Adrenal gland (tissue), 12 donors: ENCODE measurements around the gene SPOCK3. TPM values are rescaled to one million over a fixed set of nuclear protein-coding genes. Genes with fewer than 3 reads are reported as not detected.

Source experiments
- DNase-seq, 7 donors: peaks; one replicate each; pipeline ENCODE4 v3.0.0-alpha.2; 2019 to 2020
- H3K27ac ChIP-seq, 5 donors: fragments of 200-600 bp; sonication (generic) in 4 of 5; 1 replicate in 3 of 5; 2 replicates in 2 of 5; pipeline versions ENCODE4 v1.5.1 to v1.8.0; 2016 to 2020; ENCODE audit warnings: mild to moderate bottlenecking in 1 of 5
- H3K27me3 ChIP-seq: fragments of 200-600 bp; 2 replicates; pipeline ENCODE4 v1.8.0; 2021
- H3K36me3 ChIP-seq, 2 donors: fragments of 200-600 bp; replicated peaks in 1 of 2; 1 replicate in 1 of 2; 2 replicates in 1 of 2; pipeline versions ENCODE4 v1.5.1 to v1.8.0; 2018 to 2022
- H3K4me1 ChIP-seq, 2 donors: fragments of 200-600 bp; replicated peaks in 1 of 2; 1 replicate in 1 of 2; 2 replicates in 1 of 2; pipeline versions ENCODE4 v1.5.1 to v1.8.0; 2018 to 2021
- H3K4me3 ChIP-seq, 4 donors: fragments of 200-600 bp; sonication (generic) in 3 of 4; one replicate each; pipeline ENCODE4 v1.5.1; 2016 to 2018
- H3K9me3 ChIP-seq, 3 donors: fragments of 200-600 bp; sonication (generic) in 1 of 3; replicated peaks in 1 of 3; 1 replicate in 2 of 3; 2 replicates in 1 of 3; pipeline versions ENCODE4 v1.5.1 to v1.8.0; 2016 to 2021
- CTCF ChIP-seq, 6 experiments: fragments of 450-650 bp in 4 of 6; fragments of 200-600 bp in 2 of 6; sonication (generic) in 1 of 6; IDR thresholded peaks; 1 replicate in 5 of 6; 2 replicates in 1 of 6; pipeline versions ENCODE4 v1.5.1 to v1.8.0; 2016 to 2021; ENCODE audit warnings: antibody characterized with exemption in 6 of 6, mild to moderate bottlenecking in 2 of 6, moderate library complexity in 1 of 6
- POLR2A ChIP-seq, 2 donors: fragments of 450-650 bp; IDR thresholded peaks; one replicate each; pipeline ENCODE4 v1.6.1; 2017; ENCODE audit warnings: antibody characterized with exemption in 2 of 2, mild to moderate bottlenecking in 2 of 2, moderate library complexity in 1 of 2
- WGBS, 4 donors: extraction: QIAGEN DNeasy Blood & Tissue Kit in 2 of 4; methylation state at CpG; one replicate each; pipeline versions ENCODE4 v1.1.5 to v1.1.7; 2013 to 2017; 5-methylcytosine and 5-hydroxymethylcytosine counted together
- intact Hi-C, 2 donors: fragments of 100-400 bp; cut with DNase I; formaldehyde crosslinking; loops; one replicate each; pipeline versions ENCODE4 v1.14.1 to v1.15.0; 2022 to 2023
- polyA plus RNA-seq, 3 donors: library from polyadenylated mRNA; stranded (reverse); fragments of 200-250 nt in 2 of 3; fragments of 350-450 nt in 1 of 3; fragmentation: Illumina TruSeq in 1 of 3; extraction: RNeasy Lipid Tissue Mini Kit (QIAGEN cat#74804) in 1 of 3; gene quantifications; one replicate each; pipeline ENCODE4 v1.2.3, GENCODE V29; 2013 to 2014
- total RNA-seq, 9 donors: library from RNA; depleted of rRNA in 4 of 9; stranded (reverse); fragments of >200 nt in 4 of 9; fragments of 120-200 nt in 1 of 9; fragmentation: NEBNext Ultra II Directional in 1 of 9; extraction: Animal tissue kit (Norgen Biotek cat#: 25700) in 1 of 9; gene quantifications; one replicate each; pipeline versions ENCODE4 v1.1.0 to v1.2.4, GENCODE V29; 2013 to 2023
- donor health status: healthy with polysubstance abuse.
- donor health status: Bipolar disorder and iron deficiency.
- donor health status: DM: yes; HTN: yes; CAD: no.
- donor health status: DM: no; HTN: no; CAD: no.
- donor health status: DM: no; HTN: no; CAD: no.
- donor health status: DM: yes; HTN: yes; CAD: no.

The SPOCK3 gene
- total and polyA plus RNA-seq, 12 donors: 0.18 to 30.3 (median 3.0) TPM; not detected in 1

DNA sequence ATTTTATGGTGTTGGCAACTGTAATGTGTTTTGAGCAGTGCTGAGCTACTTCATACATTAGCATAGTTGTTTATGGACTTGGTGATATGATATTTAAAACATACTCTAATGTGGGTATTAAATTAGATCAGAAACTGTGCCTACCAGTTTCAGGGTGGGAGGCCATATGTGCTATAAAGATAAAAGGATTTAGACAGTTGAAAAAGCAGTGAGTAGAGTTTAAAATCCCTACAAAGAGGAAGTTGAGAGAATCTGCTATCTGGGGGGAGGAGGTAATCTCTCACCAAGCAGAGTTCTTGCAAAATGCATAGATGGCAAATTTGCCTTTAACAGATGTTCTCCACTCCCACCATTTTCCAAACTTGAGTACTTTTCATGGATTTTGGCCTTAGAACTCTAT, 154.5 kb downstream of the SPOCK3 start:
- Histone ChIP-seq H3K4me3 (no peak overlapping the region), H3K36me3 (no peaks in the 10 kb centered on the region), H3K9me3 (no peaks in the 10 kb centered on the region), H3K27ac (no peak overlapping the region), H3K4me1 (no peaks in the 10 kb centered on the region), H3K27me3 (no peaks in the 10 kb centered on the region)
- no peak for TF ChIP-seq POLR2A (IDR thresholded peaks at IDR 0.05)
- no peak for TF ChIP-seq CTCF (IDR thresholded peaks at IDR 0.05)
- no peak for DNase-seq
- intact Hi-C loops: no loop called here

- no peak for DNase-seq
- WGBS, 4 donors: 54 to 67% (median 63%) methylated on average over 1 of the region's 1 CpG
- H3K4me3 ChIP-seq: no peak overlapping the region
- no peaks in the 10 kb centered on the region for H3K4me1 ChIP-seq
- no peak overlapping the region for H3K27ac ChIP-seq
- no peaks in the 10 kb centered on the region for H3K36me3 ChIP-seq
- intact Hi-C loops: no loop called here
- TF ChIP-seq CTCF (IDR thresholded peaks at IDR 0.05) (no peak), POLR2A (IDR thresholded peaks at IDR 0.05) (no peak)
- no peaks in the 10 kb centered on the region for H3K27me3 ChIP-seq
- no peaks in the 10 kb centered on the region for H3K9me3 ChIP-seq
These were observed 181.6 kb downstream of the SPOCK3 start for GRCh38 chr4:167052631-167053091.

DNA sequence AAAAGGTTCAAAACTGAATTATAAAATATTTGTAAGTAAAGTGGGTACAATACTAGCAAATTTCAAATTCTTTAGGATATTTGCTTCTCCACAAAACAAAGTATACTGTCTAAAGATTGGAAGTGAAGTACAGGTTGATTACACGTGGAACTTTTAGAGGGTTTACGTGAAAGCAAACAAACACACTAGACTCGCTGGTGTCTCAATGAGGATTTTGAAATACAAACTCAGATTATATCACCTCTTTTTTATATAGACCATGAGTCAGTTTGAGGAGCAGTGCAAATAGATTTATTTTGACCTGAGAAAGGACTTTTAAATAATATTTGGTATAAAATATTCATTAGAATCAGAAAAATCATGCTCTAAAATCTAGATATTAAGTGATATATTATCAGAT, 185.0 kb downstream of the SPOCK3 start:
- 82 to 89% (median 84%) methylated on average over 3 of the region's 3 CpGs for WGBS, 4 donors
- no peaks in the 10 kb centered on the region for H3K4me1 ChIP-seq

DNA sequence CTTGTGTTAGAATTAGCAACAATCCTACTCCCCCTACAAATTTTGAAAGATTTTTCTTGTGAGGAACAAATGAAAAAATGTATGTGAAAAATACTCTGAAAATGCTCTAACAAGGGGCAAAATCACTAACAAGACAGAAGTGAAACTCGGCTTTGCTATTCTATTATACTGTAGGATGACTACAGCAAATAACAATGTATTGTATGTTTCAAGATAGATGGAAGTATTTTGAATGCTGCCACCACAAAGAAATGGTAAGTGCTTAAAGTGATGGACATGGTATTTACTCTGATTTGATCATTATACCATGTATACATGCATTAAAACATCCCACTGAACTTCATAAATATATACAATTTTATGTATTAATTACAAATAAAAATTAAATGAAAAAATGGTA, 192.8 kb downstream of the SPOCK3 start:
- 49 to 65% (median 58%) methylated on average over 1 of the region's 1 CpG for WGBS, 4 donors
- H3K4me3 ChIP-seq: no peak overlapping the region
- H3K36me3 ChIP-seq: no peaks in the 10 kb centered on the region
- no peak for DNase-seq
- no peak for TF ChIP-seq POLR2A (IDR thresholded peaks at IDR 0.05)
- no peak for TF ChIP-seq CTCF (IDR thresholded peaks at IDR 0.05)
- no peaks in the 10 kb centered on the region for H3K27me3 ChIP-seq
- H3K27ac ChIP-seq: no peak overlapping the region
- intact Hi-C loops: no loop called here
- H3K4me1 ChIP-seq: no peaks in the 10 kb centered on the region
- no peaks in the 10 kb centered on the region for H3K9me3 ChIP-seq

More for the DNA sequence above, 185.0 kb downstream of the SPOCK3 start:
- Histone ChIP-seq H3K4me3 (no peak overlapping the region), H3K9me3 (no peaks in the 10 kb centered on the region), H3K27ac (no peak overlapping the region), H3K36me3 (no peaks in the 10 kb centered on the region), H3K27me3 (no peaks in the 10 kb centered on the region)
- TF ChIP-seq POLR2A (IDR thresholded peaks at IDR 0.05): no peak
- TF ChIP-seq CTCF (IDR thresholded peaks at IDR 0.05): no peak
- intact Hi-C loops: no loop called here
- no peak for DNase-seq
